IgD-negative memory B cell (primary cell): ENCODE measurements around the gene PLAA. TPM values are rescaled to one million over a fixed set of nuclear protein-coding genes. Genes with fewer than 3 reads are reported as not detected.
"Not testable (repeated sequence)": the region's sequence is repeated elsewhere in the genome, so short reads cannot be mapped to it uniquely, and the experiment has no call there.

ENCODE experiments used
- H3K27ac Mint-ChIP-seq, 3 donors: one replicate each; pipeline ENCODE4 v1.8.0; 2020 to 2022; ENCODE audit warnings: mild to moderate bottlenecking in 3 of 3, mixed read lengths in 3 of 3, moderate library complexity in 1 of 3
- H3K27me3 Mint-ChIP-seq: one replicate; pipeline ENCODE4 v1.8.0; 2021; ENCODE audit warnings: mixed read lengths
- H3K36me3 Mint-ChIP-seq: one replicate; pipeline ENCODE4 v1.8.0; 2020; ENCODE audit warnings: mild to moderate bottlenecking, mixed read lengths
- H3K4me1 Mint-ChIP-seq, 3 donors: one replicate each; pipeline ENCODE4 v1.8.0; 2020 to 2022; ENCODE audit warnings: mixed read lengths in 3 of 3, mild to moderate bottlenecking in 1 of 3
- H3K4me3 Mint-ChIP-seq, 4 donors: one replicate each; pipeline ENCODE4 v1.8.0; 2020 to 2022; ENCODE audit warnings: mild to moderate bottlenecking in 4 of 4, mixed read lengths in 4 of 4, moderate library complexity in 3 of 4
- H3K9me3 Mint-ChIP-seq, 3 donors: one replicate each; pipeline ENCODE4 v1.8.0; 2020 to 2021; ENCODE audit warnings: mixed read lengths in 3 of 3, mild to moderate bottlenecking in 1 of 3
- polyA plus RNA-seq: library from polyadenylated mRNA; unstranded; fragments of 300-500 nt; fragmentation: Illumina TruSeq; gene quantifications from one replicate; pipeline ENCODE4 v1.2.3, GENCODE V29; 2021

Gene PLAA
- polyA plus RNA-seq, 1 donor from 2014 or later, result 18.6 TPM

DNA sequence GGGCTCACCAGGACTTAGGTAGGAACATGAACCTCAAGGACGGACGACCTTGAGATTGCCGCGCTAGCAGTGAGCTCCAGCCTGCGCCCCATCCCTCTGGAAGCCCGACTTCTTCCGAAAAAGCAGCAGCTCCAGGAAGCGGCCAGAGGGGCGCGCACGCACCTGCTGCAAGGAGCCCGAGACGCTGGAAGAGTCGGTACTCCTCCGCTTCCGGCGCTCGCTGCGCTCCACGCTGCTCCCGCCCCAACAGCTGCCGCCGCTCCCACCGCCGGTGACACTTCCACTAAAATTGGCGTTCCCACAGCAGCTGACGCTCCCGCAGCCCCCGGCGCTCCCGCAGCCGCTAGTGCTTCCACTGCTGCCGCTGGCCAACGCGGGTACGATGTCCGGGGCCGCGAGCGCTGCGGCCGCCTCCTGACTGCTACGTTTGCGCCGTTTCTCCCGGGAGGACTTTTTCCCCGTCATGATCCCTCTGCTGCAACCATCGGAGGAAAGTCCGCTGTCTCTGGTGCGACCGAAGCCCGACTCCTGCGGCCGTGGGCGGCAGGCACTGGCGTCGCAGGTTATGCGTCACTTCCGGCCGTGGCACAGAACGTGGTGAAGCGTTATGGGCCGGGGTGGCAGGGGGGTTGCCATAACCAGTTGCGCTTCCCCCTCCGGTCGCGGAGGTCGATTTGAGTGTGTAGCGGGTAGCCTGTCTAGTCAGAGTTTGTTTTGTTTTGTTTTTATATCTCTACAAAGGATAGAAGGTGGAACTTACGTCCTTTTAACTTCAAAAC is 54.6 kb downstream of the PLAA start, which contains the start of gene CAAP1:
CAAP1 (minus strand) TSS at position 552 of the 779 bp plus-strand sequence; CDS start at position 465, 87 bp downstream.
- Mint-ChIP-seq H3K4me3 (peak within 1 kb of the TSS; percentile 89 to 100 (median 100)), H3K9me3 (peaks cover 0 to 2% (median 0%) of the 10 kb centered on the region in 3 donors), H3K27me3 (no peaks in the 10 kb centered on the region), H3K36me3 (no peaks in the 10 kb centered on the region), H3K4me1 (peaks cover 26 to 34% (median 28%) of the 10 kb centered on the region in 3 donors), H3K27ac (peak within 1 kb of the TSS; percentile 81 to 100 (median 100))

DNA sequence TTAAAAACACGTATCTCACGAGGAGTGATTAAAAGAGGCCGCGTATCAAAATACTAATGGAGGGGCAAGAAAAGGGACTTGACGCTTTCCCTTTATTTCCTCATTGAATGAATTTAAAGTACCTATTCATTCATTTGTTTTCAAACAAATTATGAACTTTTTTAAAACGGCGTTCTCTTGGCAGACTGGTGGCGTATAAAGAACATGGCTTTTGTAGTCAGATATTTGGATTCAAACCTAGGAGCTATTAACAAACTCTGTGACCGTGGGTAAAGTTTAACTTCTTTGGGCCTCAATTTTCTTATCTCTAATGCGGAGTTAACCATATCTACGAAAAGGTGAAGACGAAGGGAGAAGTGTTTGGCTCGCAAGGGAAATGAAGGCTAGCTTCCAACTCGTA is 55.3 kb downstream of the PLAA start:
- H3K27me3 Mint-ChIP-seq, result no peaks in the 10 kb centered on the region
- H3K27ac Mint-ChIP-seq, result peak overlapping the region; percentile 81 to 100 (median 100)
- peaks cover 26 to 34% (median 28%) of the 10 kb centered on the region in 3 donors for H3K4me1 Mint-ChIP-seq
- peaks cover 0 to 2% (median 0%) of the 10 kb centered on the region in 3 donors for H3K9me3 Mint-ChIP-seq
- peak overlapping the region; percentile 89 to 100 (median 100) for H3K4me3 Mint-ChIP-seq
- H3K36me3 Mint-ChIP-seq, result no peaks in the 10 kb centered on the region

DNA sequence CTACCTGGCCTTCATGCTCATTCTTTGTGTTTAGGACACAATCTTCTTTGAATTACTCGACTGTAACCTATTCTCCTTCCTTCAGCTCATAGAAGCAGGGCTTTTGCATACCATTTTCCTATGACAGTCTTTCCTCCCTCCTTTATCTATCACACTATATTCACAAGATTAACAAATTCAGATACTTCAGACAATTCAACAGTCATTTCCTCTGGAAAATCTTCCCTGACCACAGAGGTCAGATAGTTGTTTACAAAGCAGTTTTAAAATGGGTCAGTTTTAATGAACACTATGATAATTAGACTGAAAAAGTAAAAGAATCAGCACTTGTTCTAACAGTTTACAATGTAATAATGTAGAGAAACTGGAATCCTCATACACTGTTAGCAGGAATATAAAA is 58.8 kb downstream of the PLAA start:
- peaks cover 26 to 34% (median 28%) of the 10 kb centered on the region in 3 donors for H3K4me1 Mint-ChIP-seq
- no peaks in the 10 kb centered on the region for H3K27me3 Mint-ChIP-seq
- peaks cover 5% of the 10 kb centered on the region for H3K36me3 Mint-ChIP-seq
- H3K27ac Mint-ChIP-seq, result peak overlapping the region in 1 of 3 donors; percentile 64
- H3K9me3 Mint-ChIP-seq, result peaks cover 0 to under 1% (median under 1%) of the 10 kb centered on the region in 3 donors
- peak overlapping the region in 1 of 4 donors; percentile 74 for H3K4me3 Mint-ChIP-seq

DNA sequence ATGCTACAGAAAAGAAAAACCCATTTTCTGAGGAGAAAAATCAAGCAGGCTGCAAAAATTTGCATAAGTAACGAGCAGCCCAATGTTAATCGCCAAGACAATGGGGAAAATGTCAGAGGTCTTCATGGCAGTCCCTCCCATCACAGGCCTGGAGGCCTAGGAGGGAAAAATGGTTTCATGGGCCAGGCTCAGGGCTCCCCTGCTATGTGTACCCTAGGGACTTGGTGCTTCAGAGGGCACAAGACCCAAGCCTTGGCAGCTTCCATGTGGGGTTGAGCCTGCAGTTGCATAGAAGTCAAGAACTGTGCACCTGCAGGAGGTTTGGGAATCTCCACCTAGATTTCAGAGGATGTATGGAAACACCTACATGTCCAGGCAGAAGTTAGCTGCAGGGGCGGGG is 64.9 kb downstream of the PLAA start:
- H3K27ac Mint-ChIP-seq, result no peak overlapping the region
- H3K36me3 Mint-ChIP-seq, result peaks cover 25% of the 10 kb centered on the region
- no peak overlapping the region for H3K4me3 Mint-ChIP-seq
- H3K9me3 Mint-ChIP-seq, result peaks cover 8 to 28% (median 10%) of the 10 kb centered on the region in 3 donors
- no peaks in the 10 kb centered on the region for H3K4me1 Mint-ChIP-seq
- H3K27me3 Mint-ChIP-seq, result no peaks in the 10 kb centered on the region

DNA sequence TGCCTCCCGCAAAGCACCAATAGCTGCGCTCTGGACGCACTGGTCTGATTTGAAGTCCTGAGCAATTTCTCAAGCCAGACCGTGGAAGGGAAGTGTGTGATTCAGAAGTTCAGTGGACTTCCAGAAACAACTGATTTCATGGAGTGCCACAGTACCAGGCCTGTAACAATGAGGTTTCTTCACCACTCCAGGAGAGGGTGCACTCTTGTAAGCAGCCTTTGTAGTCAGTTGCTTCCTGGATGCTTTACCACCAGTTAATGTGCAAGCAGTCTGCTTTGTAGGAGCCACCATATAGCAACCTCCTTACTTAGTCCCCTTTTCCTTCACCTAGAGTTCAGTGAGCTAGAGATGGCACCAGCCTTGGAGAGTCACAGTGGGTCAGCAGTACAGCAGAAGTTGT is 66.8 kb downstream of the PLAA start:
- Mint-ChIP-seq H3K27me3 (no peaks in the 10 kb centered on the region), H3K9me3 (peaks cover 8 to 29% (median 10%) of the 10 kb centered on the region in 3 donors), H3K4me1 (no peaks in the 10 kb centered on the region), H3K27ac (no peak overlapping the region), H3K36me3 (peaks cover 28% of the 10 kb centered on the region), H3K4me3 (no peak overlapping the region)

DNA sequence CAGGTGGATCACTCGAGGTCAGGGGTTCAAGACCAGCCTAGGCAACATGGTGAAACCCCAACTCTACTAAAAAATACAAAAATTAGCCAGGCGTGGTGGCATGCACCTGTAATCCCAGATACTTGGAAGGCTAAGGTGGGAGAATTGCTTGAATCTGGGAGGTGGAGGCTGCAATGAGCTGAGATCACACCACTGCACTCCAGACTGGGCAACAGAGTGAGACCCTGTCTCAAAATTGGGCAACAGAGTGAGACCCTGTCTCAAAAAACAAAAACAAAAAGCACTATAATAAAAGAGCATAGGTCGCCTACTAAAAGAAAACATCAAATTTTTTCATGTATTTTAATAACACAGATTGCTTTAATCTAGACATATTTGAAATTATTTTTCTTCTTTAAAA is 71.9 kb downstream of the PLAA start:
- not testable (repeated sequence) for H3K27me3 Mint-ChIP-seq, H3K4me1 Mint-ChIP-seq, H3K4me3 Mint-ChIP-seq, H3K27ac Mint-ChIP-seq
- Mint-ChIP-seq H3K9me3 (peaks cover 4 to 18% (median 5%) of the 10 kb centered on the region in 3 donors), H3K36me3 (peaks cover 17% of the 10 kb centered on the region)

DNA sequence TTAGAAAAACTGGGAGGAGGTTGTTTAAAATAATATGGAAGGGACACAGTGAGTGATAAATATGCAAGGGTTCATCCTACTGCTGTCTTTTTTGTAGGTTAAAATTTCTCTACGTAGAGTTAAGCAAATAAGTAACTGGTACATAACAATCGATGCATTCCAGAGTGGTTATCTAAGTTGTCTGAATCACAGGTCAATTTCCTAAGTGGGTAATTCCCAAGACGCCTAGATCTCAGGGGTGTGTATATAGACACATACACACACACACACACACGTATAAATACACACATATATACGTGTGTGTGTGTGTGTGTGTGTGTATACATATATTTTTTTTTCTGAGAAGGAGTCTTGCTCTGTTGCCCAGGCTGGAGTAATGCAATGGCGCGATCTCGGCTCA is 76.8 kb downstream of the PLAA start:
- Mint-ChIP-seq H3K27ac (no peak overlapping the region), H3K36me3 (peaks cover 7% of the 10 kb centered on the region), H3K9me3 (no peaks in the 10 kb centered on the region), H3K4me1 (no peaks in the 10 kb centered on the region), H3K4me3 (no peak overlapping the region), H3K27me3 (no peaks in the 10 kb centered on the region)

DNA sequence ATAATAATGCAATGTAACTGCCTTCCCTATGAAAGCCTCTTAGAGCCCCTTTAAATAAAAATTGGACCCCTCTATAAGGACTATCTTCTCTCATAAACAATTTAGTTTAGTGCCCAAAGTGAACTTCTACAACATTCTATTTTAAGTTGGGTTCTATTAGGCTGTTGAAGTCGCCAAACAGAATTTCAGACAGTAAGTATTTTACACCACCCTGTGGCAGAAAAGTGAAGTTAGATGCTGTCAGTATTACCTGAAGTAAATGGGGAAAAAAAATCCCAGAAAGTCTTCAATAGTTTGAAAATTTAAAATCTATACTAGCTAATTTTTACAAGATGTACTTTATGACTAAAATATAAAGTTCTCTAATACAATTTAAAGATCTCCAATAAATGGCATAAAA is 84.0 kb downstream of the PLAA start:
- no peaks in the 10 kb centered on the region for H3K27me3 Mint-ChIP-seq
- peaks cover 0 to 4% (median 0%) of the 10 kb centered on the region in 3 donors for H3K4me1 Mint-ChIP-seq
- no peak overlapping the region for H3K4me3 Mint-ChIP-seq
- peaks cover 8% of the 10 kb centered on the region for H3K36me3 Mint-ChIP-seq
- no peaks in the 10 kb centered on the region for H3K9me3 Mint-ChIP-seq
- peak overlapping the region in 1 of 3 donors; percentile 71 for H3K27ac Mint-ChIP-seq

DNA sequence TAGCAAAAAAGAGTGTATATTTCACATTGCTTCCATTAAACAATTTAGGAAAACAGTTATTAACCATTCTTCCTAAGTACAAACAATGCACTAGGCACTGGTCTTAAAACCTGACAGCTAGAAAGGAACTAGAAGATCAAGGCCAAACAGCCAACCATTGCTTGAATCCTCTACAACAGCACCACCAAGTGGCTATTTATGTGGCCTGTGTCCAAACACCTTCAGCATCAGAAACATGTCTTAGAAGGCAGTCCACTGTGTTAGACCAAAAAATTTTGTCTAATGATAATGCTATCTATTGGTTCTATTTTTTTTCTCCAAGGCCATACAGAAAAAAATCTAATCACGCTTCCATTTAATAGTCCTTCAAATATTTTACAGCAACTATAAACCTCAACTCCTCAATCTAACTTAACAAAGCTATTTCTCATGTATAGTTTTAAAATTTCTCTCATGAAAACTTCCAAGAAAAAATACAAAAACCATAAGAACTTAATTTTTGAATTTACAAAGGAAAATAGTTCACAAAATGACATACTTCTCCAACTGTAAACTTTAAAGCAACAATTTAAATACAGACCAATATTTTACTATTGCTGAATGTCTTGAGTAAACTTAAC is 90.5 kb downstream of the PLAA start:
- Mint-ChIP-seq H3K4me1 (peaks cover 0 to 2% (median 0%) of the 10 kb centered on the region in 3 donors), H3K27ac (no peak overlapping the region), H3K9me3 (no peaks in the 10 kb centered on the region), H3K4me3 (no peak overlapping the region), H3K27me3 (no peaks in the 10 kb centered on the region), H3K36me3 (peaks cover 14% of the 10 kb centered on the region)

Other genes starting within 250 kb of the PLAA start
- gene CAAP1, start 54.4 kb downstream of the PLAA start, polyA plus RNA-seq, result 19.8 TPM
- 18.6 TPM for gene IFT74, start 9.2 kb upstream of the PLAA start, polyA plus RNA-seq
- gene LRRC19, start 58.4 kb upstream of the PLAA start, polyA plus RNA-seq, result not detected
- gene TEK, start 162.0 kb upstream of the PLAA start, polyA plus RNA-seq, result not detected